GM23248 (cell line): Measurements from ENCODE around the gene PRR30.

ENCODE experiments used
- EZH2 ChIP-seq: fragments of 200-600 bp; sonication (generic); IDR thresholded peaks from 2 replicates; pipeline ENCODE4 v1.6.1; 2018; ENCODE audit warnings: antibody characterized with exemption, mild to moderate bottlenecking; ENCODE audit not compliant: insufficient read depth, poor library complexity, severe bottlenecking
- EZH2phosphoT487 ChIP-seq: fragments of 200-600 bp; sonication (generic); IDR thresholded peaks from 2 replicates; pipeline ENCODE4 v1.6.1; 2018; ENCODE audit warnings: antibody characterized with exemption, moderate library complexity, mild to moderate bottlenecking, low read depth; ENCODE audit not compliant: insufficient read depth

- TF ChIP-seq EZH2 = no peak
- TF ChIP-seq EZH2phosphoT487 = no peak
These were observed 3.7 kb downstream of the PRR30 start for GRCh38 chr2:27135478-27135955.
